22Rv1 (cell line): ENCODE data around the gene SPIB.

Experiments used
- ZFX ChIP-seq: fragments of 450-650 bp; IDR thresholded peaks from 2 replicates; pipeline ENCODE4 v1.6.1; 2017; ENCODE audit warnings: antibody characterized with exemption, borderline replicate concordance
- TF ChIP-seq, protein P1 (sequence below): fragments of 450-650 bp; IDR thresholded peaks from 2 replicates; pipeline ENCODE4 v1.5.1; 2017; ENCODE audit warnings: mild to moderate bottlenecking

DNA sequence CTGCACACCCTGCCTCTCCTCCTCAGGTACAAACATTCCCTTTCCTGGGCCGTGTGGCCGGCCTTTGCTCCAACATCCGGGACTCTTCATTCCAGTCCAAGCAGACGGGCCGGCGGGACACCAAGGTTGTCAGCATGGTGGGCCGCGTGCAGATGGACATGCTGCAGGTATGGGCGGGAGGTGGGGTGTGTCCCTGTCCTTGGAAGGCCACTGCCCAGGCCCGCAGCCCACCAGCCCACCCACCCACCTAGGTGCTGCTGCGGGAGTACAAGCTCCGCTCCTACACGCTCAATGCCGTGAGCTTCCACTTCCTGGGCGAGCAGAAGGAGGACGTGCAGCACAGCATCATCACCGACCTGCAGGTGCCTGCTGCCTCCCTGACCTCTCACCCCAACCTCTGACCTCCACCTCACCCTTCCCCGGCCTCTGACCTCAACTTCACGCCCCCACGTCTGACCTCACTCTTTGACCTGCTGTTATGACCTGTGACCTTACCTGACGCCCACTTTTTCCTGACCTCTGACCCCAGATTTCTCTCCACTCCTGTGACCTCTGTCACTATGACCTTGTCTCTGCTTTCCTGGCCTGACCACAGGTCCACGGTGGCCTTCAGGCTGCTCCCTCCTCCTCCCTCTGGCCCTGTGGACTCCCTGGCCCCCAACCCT is 12.4 kb upstream of the SPIB start:
- TF ChIP-seq, protein P1, sequence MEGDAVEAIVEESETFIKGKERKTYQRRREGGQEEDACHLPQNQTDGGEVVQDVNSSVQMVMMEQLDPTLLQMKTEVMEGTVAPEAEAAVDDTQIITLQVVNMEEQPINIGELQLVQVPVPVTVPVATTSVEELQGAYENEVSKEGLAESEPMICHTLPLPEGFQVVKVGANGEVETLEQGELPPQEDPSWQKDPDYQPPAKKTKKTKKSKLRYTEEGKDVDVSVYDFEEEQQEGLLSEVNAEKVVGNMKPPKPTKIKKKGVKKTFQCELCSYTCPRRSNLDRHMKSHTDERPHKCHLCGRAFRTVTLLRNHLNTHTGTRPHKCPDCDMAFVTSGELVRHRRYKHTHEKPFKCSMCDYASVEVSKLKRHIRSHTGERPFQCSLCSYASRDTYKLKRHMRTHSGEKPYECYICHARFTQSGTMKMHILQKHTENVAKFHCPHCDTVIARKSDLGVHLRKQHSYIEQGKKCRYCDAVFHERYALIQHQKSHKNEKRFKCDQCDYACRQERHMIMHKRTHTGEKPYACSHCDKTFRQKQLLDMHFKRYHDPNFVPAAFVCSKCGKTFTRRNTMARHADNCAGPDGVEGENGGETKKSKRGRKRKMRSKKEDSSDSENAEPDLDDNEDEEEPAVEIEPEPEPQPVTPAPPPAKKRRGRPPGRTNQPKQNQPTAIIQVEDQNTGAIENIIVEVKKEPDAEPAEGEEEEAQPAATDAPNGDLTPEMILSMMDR: no peak
- TF ChIP-seq ZFX: no peak
